Stimulated activated naive CD8-positive, alpha-beta T cell treated with anti-CD3 and anti-CD28 coated beads, Interleukin-15, Interleukin-2, amounts not matched to agents 100 U/mL and 50 U/mL, for 24 hours (primary cell): Measurements from ENCODE around the gene MCMBP.
"Not testable (repeated sequence)": the region's sequence is repeated elsewhere in the genome, so short reads cannot be mapped to it uniquely, and the experiment has no call there.

Source experiments
- ATAC-seq: fragments of 150-1000 bp; cut with Tn5 transposase; one replicate; pipeline ENCODE4 v1.10.0; 2021
- DNase-seq: peaks from one replicate; pipeline ENCODE4 v3.0.0; 2021

The MCMBP gene

GRCh38 chr10:119872610-119872859, at the start of gene MCMBP:
Gene MCMBP (minus strand): TSS chr10:119872843. CDS start chr10:119872584, 259 bp downstream.
- DNase-seq (no peak), ATAC-seq (no peak)

GRCh38 chr10:119919826-119920225, 47.2 kb upstream of the MCMBP start:
- ATAC-seq (no peak), DNase-seq (no peak)

- DNase-seq (no peak), ATAC-seq (no peak)
These were observed 46.6 kb upstream of the MCMBP start for GRCh38 chr10:119919271-119919670.

- DNase-seq (no peak), ATAC-seq (no peak)
These were observed 45.1 kb upstream of the MCMBP start for GRCh38 chr10:119917777-119918176.

- ATAC-seq = no peak
- no peak for DNase-seq
These were observed 38.0 kb upstream of the MCMBP start for GRCh38 chr10:119910689-119911088.

- ATAC-seq = no peak
- DNase-seq = no peak
These were observed 35.5 kb upstream of the MCMBP start for GRCh38 chr10:119908166-119908565.

GRCh38 chr10:119907695-119908094, 35.1 kb upstream of the MCMBP start:
- not testable (repeated sequence) for ATAC-seq, DNase-seq

- no peak for ATAC-seq
These were observed 31.5 kb upstream of the MCMBP start for GRCh38 chr10:119903946-119904666.

GRCh38 chr10:119898577-119898976, 25.9 kb upstream of the MCMBP start:
- no peak for DNase-seq
- ATAC-seq = no peak

More at GRCh38 chr10:119903946-119904666, 31.5 kb upstream of the MCMBP start:
- no peak for DNase-seq

- ATAC-seq (no peak), DNase-seq (no peak)
These were observed 24.5 kb upstream of the MCMBP start for GRCh38 chr10:119896937-119897770.

- no peak for ATAC-seq
- no peak for DNase-seq
These were observed 23.5 kb upstream of the MCMBP start for GRCh38 chr10:119896061-119896655.

GRCh38 chr10:119893845-119894427, 21.3 kb upstream of the MCMBP start:
- DNase-seq (no peak), ATAC-seq (no peak)

- ATAC-seq = no peak
- no peak for DNase-seq
These were observed 20.4 kb upstream of the MCMBP start for GRCh38 chr10:119893074-119893473.

- peak; percentile 94 for DNase-seq
- ATAC-seq = peak; percentile 100
These were observed 19.8 kb upstream of the MCMBP start, which contains the start of gene SEC23IP for GRCh38 chr10:119892188-119893065. Gene SEC23IP (plus strand): TSS chr10:119892730. CDS start chr10:119892783, 53 bp downstream.

GRCh38 chr10:119891849-119892187, 19.2 kb upstream of the MCMBP start:
- DNase-seq, ATAC-seq: not testable (repeated sequence)

GRCh38 chr10:119890307-119890706, 17.7 kb upstream of the MCMBP start:
- DNase-seq, ATAC-seq: not testable (repeated sequence)

- DNase-seq, ATAC-seq: not testable (repeated sequence)
These were observed 16.6 kb upstream of the MCMBP start for GRCh38 chr10:119889201-119889600.

- not testable (repeated sequence) for DNase-seq, ATAC-seq
These were observed 16.1 kb upstream of the MCMBP start for GRCh38 chr10:119888715-119889114.

- not testable (repeated sequence) for ATAC-seq, DNase-seq
These were observed 13.4 kb upstream of the MCMBP start for GRCh38 chr10:119886070-119886469.

GRCh38 chr10:119883901-119884611, 11.4 kb upstream of the MCMBP start:
- ATAC-seq, DNase-seq: not testable (repeated sequence)

- DNase-seq = no peak
- ATAC-seq = no peak
These were observed 5.9 kb upstream of the MCMBP start for GRCh38 chr10:119878524-119878923.
